GM03348 (cell line): ENCODE measurements around the gene TSR1.

Experiments used
- DNase-seq: peaks from one replicate; pipeline ENCODE4 v3.0.0; 2012; ENCODE audit warnings: low spot score

Gene TSR1

DNA sequence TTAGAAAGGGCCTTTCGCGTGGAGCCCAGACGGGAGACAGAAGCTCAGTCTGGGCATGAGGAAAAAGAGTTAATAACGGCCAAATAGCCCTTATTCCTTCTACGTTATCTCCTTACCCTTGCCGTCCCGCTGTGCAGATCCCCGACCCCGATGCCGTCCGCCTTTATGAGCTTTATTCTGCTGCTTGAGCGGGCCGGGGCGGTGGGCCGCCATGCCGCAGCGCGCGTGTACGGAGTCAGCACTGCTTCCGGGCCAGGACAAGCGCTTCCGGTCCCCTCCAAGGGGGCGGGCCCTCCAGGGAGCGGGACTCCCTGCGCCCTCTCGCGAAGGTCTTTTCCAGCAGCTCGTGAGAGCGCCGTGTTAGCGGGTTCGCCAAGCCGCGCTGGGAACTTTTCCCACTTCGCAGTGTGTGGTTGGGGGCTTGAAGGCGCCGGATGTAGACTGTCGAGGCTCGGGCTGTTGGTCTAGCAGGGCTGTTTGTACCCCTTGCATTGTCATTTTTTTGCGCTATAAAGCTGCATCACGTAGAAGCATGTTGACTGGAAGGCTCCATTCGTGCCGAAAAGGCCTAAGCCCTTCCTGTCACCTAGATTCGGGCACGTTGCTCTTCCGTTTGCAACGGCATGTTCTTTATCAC lies at the start of gene TSR1:
Gene TSR1 (minus strand): TSS at position 243 of the 637 bp plus-strand sequence. CDS start 30 bp downstream, at position 213.
- DNase-seq: peak; percentile 99

DNA sequence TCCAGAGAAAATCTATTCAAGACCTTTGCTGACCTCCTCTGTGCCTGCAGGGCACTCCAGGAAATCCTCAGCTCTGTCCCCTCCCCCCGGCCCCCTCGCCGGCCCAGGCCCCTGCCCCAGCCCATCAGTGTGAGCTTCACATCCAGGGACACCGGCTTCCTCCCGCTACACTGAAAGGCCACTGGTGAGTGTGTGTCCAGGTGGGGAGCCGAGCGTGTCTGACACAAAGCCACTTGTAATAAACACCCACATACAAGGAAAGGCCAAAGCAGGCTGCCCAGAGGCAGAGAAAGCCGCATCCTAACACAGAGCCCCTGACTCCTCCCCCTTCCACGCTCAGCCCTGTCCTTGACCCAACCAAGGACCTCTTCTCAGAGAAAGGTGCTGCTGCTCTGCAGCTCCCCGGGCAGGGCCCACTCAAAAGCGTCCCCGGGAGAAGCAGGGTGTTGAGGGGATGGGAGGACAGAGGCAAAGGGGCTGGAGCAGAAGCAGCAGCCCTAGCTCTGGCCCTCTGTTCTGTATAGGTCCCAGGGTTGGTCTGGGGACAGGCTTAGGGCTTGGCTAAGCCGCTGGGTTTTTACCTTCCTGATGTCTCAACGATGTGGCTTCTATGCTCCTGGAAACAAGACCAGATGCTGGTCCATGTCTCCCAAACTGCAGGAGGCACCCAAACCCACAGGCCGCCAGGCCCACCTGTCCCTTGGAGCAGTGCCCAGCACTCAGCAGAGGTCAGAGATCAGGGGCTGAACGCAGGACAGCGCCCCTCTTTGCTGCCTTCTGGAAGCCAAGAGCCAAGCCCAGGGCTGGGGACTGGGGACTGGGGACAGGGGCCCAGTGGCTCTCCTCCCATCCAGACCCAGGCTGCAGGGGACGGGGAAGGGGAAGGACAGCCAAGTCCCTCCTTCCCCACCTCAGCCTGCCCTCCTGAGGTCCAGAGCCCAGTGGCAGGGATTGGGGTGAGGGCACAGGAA lies 49.3 kb upstream of the TSR1 start:
- no peak for DNase-seq

GRCh38 chr17:2384439-2385127 lies 48.3 kb upstream of the TSR1 start:
- DNase-seq: no peak

DNA sequence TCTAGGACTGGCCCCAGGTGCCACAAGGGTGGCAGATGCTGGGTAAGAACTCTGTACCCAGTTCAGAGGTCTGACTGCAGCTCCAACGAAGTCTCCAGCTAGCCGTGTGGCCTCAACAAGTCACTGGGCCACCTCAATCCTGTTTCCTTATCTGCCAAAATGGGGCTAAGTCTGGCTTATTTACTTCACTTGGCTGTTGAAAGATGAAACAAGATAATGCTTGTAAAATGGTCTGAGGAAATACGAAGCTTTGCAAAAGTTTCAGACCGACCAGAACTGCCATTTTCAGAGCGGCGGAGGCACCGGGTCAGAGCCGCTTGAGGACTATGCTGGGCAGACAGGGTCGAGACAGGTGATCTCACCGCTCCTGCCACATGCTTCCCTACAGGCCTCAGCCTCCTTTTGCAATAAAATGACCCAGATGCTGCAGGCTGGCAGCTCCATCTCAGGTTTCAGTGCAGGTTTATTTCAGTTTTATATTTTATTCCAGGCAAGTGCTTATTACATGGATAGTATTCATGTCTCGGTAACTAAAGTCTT lies 47.4 kb upstream of the TSR1 start:
- no peak for DNase-seq

GRCh38 chr17:2380950-2381649 lies 44.8 kb upstream of the TSR1 start:
- DNase-seq: no peak

GRCh38 chr17:2380226-2380922 lies 44.1 kb upstream of the TSR1 start:
- no peak for DNase-seq

DNA sequence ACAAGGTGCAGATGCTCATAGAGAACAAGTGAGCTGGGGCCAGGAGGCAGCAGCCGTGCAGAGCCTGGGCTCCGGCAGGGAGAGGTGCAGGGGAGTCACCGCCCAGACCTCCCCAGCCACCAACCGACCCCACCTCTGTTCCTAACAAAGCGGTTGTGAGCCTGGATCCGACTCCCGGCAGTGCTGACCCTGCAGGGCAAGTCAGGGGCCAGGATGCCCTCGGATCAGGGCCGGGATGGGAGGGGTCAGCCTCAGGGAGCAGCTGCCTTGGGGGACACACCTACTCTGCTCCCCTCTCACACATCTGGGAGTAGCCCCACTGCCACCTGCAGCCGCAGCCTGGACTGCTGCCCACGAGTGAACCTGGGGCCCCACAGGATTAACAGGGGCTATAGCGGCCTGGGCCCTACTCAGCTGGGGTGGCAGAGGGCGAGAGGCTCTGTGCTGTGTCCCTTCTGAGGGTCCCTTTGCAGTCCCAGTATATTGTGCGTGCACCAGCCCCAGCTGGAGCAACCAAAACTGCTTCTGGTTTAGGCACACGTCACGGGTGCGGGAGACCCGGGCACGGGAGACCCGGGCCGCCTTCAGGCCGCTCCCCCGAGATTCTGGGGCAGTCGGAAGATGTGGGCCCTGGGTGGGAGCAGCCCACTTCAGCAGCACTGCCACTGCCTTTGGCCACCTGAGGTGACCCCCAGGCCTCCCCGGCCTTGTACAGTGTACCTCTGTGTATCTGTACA lies 43.4 kb upstream of the TSR1 start:
- no peak for DNase-seq

DNA sequence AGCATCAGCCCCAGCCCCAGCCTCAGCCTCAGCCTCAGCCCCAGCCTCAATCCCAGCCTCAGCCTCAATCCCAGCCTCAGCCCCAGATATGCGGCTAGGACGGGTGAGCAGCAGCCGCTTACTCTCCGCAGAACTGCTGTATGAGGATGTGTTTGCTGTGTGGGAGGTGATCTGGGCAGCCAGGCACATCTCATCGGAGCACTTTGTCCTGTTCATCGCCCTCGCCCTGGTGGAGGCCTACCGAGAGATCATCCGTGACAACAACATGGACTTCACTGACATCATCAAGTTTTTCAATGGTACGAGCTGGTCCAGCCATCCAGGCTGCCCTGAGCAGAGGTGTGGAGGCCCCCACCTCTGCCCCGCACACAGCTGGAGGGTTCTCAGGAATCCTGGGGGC lies 42.6 kb upstream of the TSR1 start:
- no peak for DNase-seq

- DNase-seq: no peak
Measured at GRCh38 chr17:2377659-2378058, 41.4 kb upstream of the TSR1 start.

DNA sequence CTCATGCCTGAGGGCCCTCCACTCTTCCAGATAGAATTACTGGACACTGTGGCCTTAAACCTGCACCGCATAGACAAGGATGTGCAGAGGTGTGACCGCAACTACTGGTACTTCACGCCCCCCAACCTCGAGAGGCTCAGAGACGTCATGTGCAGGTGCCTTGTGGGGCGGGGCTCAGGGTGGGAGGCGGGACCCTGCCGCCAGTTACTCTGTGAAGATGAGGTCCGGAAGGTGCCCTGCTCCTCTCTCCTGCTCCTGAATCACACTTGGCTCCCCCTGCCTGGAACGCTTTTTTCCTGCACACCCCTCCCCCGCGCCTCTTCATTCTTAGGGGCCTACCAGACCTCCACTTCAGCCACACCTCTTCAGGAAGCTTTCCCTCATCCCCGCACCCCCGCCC lies 39.9 kb upstream of the TSR1 start:
- no peak for DNase-seq

- DNase-seq: no peak
Measured at GRCh38 chr17:2375406-2375805, 39.1 kb upstream of the TSR1 start.

DNA sequence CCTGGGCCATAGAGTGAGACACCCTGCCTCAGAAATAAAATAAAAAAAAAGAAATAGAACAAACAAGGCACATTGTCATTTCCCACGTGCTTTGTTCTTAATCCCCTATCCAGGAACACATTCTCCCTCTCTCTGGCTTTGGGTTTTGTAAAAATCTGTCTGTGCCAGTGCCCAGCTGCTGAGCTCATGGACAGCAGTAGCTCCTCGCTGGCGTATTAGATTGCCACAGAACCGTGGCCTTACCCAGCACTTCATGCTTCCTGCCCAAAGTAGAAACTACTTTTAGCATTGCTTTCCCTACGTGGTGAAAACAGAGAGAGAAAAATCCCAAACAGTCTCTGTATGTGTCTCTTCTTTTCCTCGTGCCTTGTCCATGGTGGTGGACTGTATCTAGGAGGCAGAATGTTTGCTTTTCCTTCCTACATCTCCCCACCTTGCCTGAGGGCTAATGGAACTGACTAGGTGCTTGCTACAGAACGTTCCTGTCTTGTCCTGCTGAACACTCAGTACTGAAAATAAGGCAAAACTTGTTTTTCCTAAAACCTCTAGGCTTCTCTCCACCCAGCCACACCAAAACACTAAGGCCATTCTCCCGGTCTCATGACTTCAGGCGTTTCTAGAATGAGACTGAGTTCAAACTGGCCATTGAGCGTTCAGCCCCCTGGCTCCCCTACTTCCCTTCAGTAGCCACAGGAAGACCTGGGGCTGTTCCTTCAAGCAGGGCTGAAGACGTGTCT lies 38.5 kb upstream of the TSR1 start:
- DNase-seq: no peak

- DNase-seq: no peak
Measured at GRCh38 chr17:2373179-2373578, 36.9 kb upstream of the TSR1 start.

GRCh38 chr17:2372681-2373080 lies 36.4 kb upstream of the TSR1 start:
- DNase-seq: no peak

GRCh38 chr17:2372180-2372579 lies 35.9 kb upstream of the TSR1 start:
- DNase-seq: no peak

- no peak for DNase-seq
Measured at GRCh38 chr17:2371183-2372130, 35.2 kb upstream of the TSR1 start.

DNA sequence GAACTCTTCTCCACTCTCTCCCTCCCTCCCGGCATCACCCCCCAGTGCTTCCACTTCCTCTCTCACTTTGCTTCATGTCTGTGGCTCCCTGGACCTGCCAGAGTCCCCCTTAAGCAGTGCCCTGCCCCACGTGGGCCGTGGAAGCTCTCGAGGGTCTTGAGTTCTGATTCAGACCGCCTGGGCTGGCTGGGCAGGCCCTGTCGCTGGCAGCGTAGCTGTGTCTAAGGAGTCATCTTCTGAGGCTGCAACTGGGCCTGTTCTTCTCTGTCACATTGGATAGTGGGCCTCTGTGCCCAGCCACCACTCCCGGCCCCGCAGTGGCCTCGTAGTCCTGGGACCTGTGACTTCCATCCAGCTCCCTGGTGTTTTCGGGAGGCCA lies 33.9 kb upstream of the TSR1 start:
- no peak for DNase-seq

GRCh38 chr17:2369551-2370210 lies 33.4 kb upstream of the TSR1 start:
- DNase-seq: no peak
